Measurements from ENCODE around the gene PASK.

Gene PASK

DNA sequence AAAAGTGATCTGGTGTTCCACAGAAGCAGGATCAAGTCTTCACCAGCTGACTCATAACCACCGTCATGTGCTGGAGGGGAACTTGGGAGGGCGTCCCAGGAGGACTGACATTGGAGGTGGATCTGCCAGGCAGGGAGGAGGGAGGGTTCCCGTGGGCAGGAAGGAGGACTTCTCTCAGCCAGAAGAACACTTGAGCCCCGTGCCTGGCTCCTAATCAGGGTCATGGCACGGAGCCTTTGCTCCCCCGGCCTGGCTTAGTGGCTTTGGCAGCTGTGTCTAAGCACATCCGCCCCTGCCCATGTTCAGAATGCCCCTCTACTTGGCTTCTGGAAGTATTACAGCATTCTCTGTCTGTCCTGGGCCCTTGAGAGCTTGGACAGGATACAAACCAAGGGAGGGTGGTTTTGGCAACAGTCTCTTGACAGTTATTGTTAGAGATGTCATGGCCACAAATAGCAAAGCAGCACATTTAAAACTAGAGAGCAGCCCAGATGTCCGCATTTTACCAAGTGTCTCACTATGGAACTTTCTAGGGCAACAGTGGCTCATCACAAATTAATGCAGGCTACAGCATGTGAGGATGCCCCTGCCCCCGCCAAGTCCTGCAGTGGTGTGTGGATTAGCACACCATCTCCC is 12.5 kb upstream of the PASK start:
- Mint-ChIP-seq H3K9me3 (no peaks in the 10 kb centered on the region), H3K36me3 (ENCODE audit: low read depth) (peaks cover 31% of the 10 kb centered on the region), H3K27ac (no peak overlapping the region), H3K4me1 (ENCODE audit: low read depth) (no peaks in the 10 kb centered on the region), H3K4me3 (no peak overlapping the region), H3K27me3 (ENCODE audit: low read depth) (no peaks in the 10 kb centered on the region)
- DNase-seq (ENCODE audit: low spot score) = no peak

DNA sequence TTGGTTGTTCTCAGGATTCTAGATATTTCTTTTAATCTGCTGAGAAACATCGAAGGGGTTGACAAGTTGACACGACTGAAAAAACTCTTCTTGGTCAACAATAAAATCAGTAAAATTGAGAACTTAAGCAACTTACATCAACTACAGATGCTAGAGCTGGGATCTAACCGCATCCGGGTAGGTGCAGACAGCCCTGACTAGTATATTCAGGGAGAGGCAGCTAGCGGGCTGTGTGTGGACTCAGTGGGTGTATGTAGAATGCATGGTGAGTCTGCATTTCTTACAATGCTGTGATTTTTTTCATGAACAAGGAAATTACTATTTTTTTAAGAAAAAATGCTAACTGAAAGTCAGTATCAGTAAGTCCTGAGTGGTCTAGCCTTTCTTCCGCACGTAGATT is 11.0 kb upstream of the PASK start:
- Mint-ChIP-seq H3K27me3 (ENCODE audit: low read depth) (no peaks in the 10 kb centered on the region), H3K27ac (no peak overlapping the region), H3K9me3 (no peaks in the 10 kb centered on the region), H3K4me1 (ENCODE audit: low read depth) (no peaks in the 10 kb centered on the region), H3K4me3 (no peak overlapping the region), H3K36me3 (ENCODE audit: low read depth) (peaks cover 29% of the 10 kb centered on the region)
- no peak for DNase-seq (ENCODE audit: low spot score)

DNA sequence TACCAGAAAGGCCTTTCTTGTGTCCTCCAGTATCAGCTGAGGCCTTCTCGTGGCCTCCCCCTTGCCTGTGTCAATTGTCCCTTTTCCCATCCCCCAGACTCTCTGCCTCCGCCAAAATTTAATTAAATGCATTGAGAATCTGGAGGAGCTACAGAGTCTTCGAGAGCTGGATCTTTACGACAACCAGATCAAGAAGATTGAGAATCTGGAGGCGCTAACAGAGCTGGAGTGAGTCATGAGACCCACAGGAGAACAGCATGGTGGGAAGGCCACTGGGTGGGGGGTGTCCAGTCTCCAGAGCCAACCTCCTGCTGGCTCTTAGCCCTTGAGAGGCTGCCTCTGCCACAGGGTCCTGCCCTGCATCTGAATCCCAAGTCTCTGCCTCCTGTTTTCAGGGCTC is 9.8 kb upstream of the PASK start:
- H3K9me3 Mint-ChIP-seq = no peaks in the 10 kb centered on the region
- no peaks in the 10 kb centered on the region for H3K27me3 Mint-ChIP-seq (ENCODE audit: low read depth)
- no peak for DNase-seq (ENCODE audit: low spot score)
- H3K36me3 Mint-ChIP-seq (ENCODE audit: low read depth) = peaks cover 30% of the 10 kb centered on the region
- no peak overlapping the region for H3K27ac Mint-ChIP-seq
- H3K4me1 Mint-ChIP-seq (ENCODE audit: low read depth) = peaks cover 4% of the 10 kb centered on the region
- no peak overlapping the region for H3K4me3 Mint-ChIP-seq

DNA sequence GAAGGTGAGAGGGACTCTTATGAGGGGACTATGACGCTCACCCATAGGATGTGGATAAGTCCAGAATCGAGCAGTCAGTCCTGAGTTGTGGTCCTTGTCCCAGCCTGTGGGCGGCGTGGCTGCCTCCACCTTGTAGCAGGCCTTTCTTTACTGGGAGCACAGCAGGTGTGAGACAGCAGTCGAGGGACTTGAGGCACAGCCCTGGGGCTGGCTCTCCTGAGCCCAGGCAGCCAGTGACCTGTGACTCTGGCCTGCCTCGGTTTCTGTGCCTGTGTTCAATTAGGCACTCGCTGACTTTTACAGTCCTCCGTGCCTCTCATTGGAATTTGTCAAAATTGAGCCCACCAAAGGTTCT is 9.3 kb upstream of the PASK start:
- H3K9me3 Mint-ChIP-seq = no peaks in the 10 kb centered on the region
- no peak overlapping the region for H3K27ac Mint-ChIP-seq
- no peak for DNase-seq (ENCODE audit: low spot score)
- no peak overlapping the region for H3K4me3 Mint-ChIP-seq
- peaks cover 5% of the 10 kb centered on the region for H3K4me1 Mint-ChIP-seq (ENCODE audit: low read depth)
- peaks cover 30% of the 10 kb centered on the region for H3K36me3 Mint-ChIP-seq (ENCODE audit: low read depth)
- no peaks in the 10 kb centered on the region for H3K27me3 Mint-ChIP-seq (ENCODE audit: low read depth)

DNA sequence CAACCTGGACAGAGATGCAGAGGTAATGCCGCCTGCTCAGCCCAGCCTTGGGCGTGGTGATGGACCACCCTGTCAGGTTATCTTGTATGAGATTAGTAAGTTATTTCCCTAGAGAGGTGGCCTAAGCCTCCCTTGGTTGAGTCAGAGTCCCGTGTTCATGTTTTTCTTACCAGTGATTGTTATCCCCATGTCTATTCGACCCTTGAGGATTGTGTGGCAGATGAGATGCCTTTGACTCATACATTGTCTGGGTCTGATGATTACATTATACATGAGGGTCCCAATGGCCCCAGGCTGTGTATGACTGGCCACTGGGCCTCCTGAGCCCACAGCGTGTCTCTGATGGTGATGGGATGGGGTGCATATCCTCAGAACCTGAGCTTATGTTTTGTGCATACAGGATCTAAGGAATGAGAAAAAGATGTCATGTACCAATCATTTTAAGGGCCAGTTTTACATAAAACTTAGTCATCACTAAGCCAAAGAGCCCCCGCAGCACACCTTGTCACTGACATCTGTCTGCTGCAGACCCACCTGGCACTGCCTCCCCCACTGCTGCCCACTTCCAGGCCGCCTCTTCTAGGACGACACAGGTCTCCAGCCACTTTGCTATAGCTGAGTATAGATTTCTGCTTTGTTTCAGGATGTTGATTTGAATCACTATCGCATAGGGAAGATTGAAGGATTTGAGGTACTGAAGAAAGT is 8.7 kb upstream of the PASK start:
- H3K4me1 Mint-ChIP-seq (ENCODE audit: low read depth) = peaks cover 10% of the 10 kb centered on the region
- DNase-seq (ENCODE audit: low spot score) = no peak
- no peak overlapping the region for H3K27ac Mint-ChIP-seq
- H3K27me3 Mint-ChIP-seq (ENCODE audit: low read depth) = no peaks in the 10 kb centered on the region
- no peaks in the 10 kb centered on the region for H3K9me3 Mint-ChIP-seq
- no peak overlapping the region for H3K4me3 Mint-ChIP-seq
- H3K36me3 Mint-ChIP-seq (ENCODE audit: low read depth) = peaks cover 33% of the 10 kb centered on the region

DNA sequence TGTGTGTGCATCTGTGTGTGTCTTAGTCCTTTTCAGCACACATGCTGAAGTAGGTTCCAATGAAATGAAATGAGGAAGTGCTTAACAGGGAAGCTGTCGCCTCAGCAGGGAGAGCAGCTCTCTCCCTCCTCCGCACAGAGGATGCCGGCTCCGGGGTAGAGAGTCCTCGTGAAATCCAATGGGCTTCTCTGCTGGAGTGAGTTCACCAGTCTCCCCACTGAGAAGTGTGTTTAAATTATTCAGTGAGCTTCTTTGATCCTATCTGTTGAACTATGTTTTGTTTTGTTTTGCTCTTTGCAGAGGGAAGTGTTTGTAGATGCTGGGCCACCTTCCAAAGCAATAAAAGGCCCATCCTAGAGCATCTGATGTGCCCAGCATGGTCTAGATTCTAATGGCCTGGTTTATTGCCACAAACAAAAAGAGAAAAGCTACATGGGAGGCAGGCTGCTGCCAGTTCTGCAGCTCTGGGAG is 7.7 kb upstream of the PASK start:
- Mint-ChIP-seq H3K27ac (no peak overlapping the region), H3K36me3 (ENCODE audit: low read depth) (peaks cover 31% of the 10 kb centered on the region)

DNA sequence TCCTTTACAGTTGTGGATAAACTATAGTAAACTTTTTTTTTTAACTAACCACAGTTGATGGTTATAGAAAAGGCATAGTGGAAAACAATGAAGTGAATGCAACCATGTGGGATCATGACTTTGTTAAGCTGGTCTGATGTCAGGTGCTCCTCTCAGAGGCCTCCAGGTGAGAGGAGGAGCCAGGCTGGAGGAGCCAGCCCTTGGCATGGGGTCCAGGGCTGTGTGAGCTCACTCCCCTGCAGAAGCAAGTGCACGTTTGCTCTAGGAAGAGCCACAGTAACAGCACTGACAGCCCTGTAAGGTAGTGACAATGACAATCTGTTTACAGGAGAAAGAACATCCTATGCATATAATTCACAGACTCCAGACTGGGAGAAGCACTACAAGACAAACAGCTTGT is 6.7 kb upstream of the PASK start:
- H3K27me3 Mint-ChIP-seq (ENCODE audit: low read depth) = no peaks in the 10 kb centered on the region
- H3K9me3 Mint-ChIP-seq = no peaks in the 10 kb centered on the region
- peaks cover 28% of the 10 kb centered on the region for H3K36me3 Mint-ChIP-seq (ENCODE audit: low read depth)
- H3K27ac Mint-ChIP-seq = no peak overlapping the region
- peaks cover 26% of the 10 kb centered on the region for H3K4me1 Mint-ChIP-seq (ENCODE audit: low read depth)
- DNase-seq (ENCODE audit: low spot score) = no peak
- H3K4me3 Mint-ChIP-seq = no peak overlapping the region

More for the DNA sequence above, 7.7 kb upstream of the PASK start:
- no peaks in the 10 kb centered on the region for H3K27me3 Mint-ChIP-seq (ENCODE audit: low read depth)
- no peak for DNase-seq (ENCODE audit: low spot score)
- H3K9me3 Mint-ChIP-seq = no peaks in the 10 kb centered on the region
- peaks cover 15% of the 10 kb centered on the region for H3K4me1 Mint-ChIP-seq (ENCODE audit: low read depth)
- no peak overlapping the region for H3K4me3 Mint-ChIP-seq

DNA sequence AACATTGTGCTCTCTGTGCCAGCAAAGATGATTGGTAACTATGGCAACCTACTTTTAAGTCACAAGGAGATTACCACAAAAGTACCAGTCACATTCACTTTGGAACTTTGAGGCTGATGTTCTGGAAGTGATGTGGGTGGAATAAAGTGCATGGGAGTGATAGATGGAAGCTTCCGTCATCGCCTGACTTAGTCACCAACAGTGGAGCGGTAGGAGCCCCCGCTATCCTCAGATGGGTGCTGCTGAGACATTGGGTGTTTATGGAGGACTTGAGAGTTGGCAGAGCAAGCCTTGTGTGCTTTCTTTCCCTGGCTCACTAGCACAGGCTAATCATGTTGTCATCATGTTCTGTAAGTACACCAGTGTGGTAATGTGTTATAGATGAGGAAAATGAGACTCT is 5.6 kb upstream of the PASK start:
- peaks cover 26% of the 10 kb centered on the region for H3K36me3 Mint-ChIP-seq (ENCODE audit: low read depth)
- no peak overlapping the region for H3K27ac Mint-ChIP-seq
- H3K27me3 Mint-ChIP-seq (ENCODE audit: low read depth) = no peaks in the 10 kb centered on the region
- no peak overlapping the region for H3K4me3 Mint-ChIP-seq
- H3K4me1 Mint-ChIP-seq (ENCODE audit: low read depth) = peaks cover 27% of the 10 kb centered on the region
- peak; percentile 29 for DNase-seq (ENCODE audit: low spot score)
- H3K9me3 Mint-ChIP-seq = no peaks in the 10 kb centered on the region

DNA sequence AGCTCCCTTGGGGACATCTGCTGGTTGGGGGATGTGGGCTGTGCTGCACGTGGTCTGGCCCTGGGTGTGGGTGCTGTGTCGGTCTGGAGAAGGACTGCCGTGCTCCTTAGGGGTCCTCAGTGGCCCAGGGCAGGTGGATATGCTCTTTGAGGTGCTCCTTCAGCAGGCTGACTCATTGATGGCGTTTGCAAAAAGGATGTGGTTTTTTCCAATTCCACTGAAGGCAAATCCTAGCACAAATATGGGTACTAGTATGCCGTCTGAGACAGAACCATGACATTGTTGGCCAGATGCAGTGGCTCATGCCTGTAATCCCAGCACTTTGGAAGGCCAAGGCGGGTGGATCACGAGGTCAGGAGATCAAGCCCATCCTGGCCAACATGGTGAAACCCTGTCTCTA is 4.3 kb upstream of the PASK start:
- Mint-ChIP-seq H3K27me3 (ENCODE audit: low read depth) (no peaks in the 10 kb centered on the region), H3K27ac (no peak overlapping the region), H3K4me3 (no peak overlapping the region), H3K36me3 (ENCODE audit: low read depth) (peaks cover 21% of the 10 kb centered on the region), H3K9me3 (no peaks in the 10 kb centered on the region), H3K4me1 (ENCODE audit: low read depth) (peaks cover 27% of the 10 kb centered on the region)
- DNase-seq (ENCODE audit: low spot score) = no peak

DNA sequence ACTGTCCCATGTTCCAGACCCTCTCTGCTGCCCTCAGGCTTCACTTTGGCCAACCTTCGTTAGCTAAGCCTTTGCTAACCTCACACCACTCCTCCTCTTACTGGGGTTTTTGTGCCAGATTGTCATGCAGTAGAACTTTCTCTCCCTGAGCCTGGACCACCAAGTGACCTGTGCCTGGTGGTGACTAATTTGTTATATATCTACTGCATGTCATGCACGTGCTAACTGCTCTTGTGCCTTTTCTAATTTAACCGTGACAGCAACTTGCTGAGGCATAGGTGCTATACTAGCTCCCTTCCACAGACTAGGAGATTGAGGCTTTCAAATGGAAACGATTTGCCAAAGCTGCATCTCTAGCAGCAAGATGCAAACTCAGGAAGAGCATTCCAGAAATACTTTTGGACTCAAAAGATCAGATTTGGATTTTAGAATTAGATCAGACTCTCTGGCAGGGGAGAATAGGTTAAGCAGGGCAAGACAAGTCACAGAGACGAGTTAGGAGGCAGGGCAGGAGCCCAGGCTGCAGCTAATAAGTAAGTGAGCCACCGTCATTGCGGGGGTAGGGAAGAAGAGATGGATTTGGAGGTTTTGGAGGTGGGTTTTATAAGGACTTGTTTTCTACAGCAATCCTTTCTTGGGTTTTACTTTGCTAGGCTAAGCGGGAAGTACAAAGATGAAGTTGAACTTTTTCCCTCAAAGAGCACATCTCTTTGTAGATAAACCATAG is 2.8 kb upstream of the PASK start:
- H3K27ac Mint-ChIP-seq = no peak overlapping the region
- peaks cover 14% of the 10 kb centered on the region for H3K36me3 Mint-ChIP-seq (ENCODE audit: low read depth)
- H3K27me3 Mint-ChIP-seq (ENCODE audit: low read depth) = no peaks in the 10 kb centered on the region
- no peaks in the 10 kb centered on the region for H3K9me3 Mint-ChIP-seq
- no peak for DNase-seq (ENCODE audit: low spot score)
- H3K4me3 Mint-ChIP-seq = peak overlapping the region; percentile 91
- H3K4me1 Mint-ChIP-seq (ENCODE audit: low read depth) = peaks cover 37% of the 10 kb centered on the region

DNA sequence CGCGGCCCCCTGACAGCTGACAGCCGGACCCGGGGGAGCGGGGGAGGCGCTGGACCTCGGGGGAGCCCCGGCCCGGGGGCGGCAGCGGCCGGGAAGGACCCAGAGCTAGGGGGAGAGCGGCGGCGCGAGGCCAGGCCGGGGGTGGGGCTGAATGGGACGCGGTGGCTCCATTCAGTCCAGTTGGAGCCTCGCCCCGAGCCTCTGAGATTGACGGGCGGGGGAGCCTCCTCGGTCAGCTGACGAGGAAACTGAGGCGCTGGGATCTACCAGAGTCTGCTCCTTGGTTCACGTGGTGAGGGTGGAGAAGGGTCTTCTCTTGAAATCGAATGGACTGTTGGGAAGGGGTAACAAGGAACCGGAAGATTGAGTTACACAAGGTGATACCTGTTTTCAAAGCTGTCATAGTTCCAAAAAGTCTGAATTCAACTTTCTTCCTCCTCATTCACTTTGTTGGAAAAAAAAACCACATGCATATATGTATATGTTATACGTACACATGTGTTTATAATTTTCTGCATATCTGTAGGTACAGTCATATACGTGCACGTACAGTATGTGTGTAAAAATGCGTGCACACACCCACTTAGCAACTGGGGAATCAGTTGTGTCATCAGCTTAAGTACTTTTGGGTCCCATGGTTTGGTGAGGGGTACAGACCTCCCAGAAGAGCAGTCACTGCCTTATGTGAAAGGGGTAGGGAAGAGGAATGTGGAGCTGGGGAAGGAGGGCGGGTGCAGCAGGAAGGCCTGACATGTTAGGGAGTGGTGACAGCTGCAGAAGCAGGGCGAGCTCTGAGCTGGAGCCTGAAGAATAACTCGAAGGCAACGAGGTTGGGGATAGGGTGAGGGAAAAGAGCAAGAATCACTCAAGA is 1.6 kb upstream of the PASK start:
- peaks cover 10% of the 10 kb centered on the region for H3K36me3 Mint-ChIP-seq (ENCODE audit: low read depth)
- no peak for DNase-seq (ENCODE audit: low spot score)
- H3K9me3 Mint-ChIP-seq = no peaks in the 10 kb centered on the region
- peaks cover 45% of the 10 kb centered on the region for H3K4me1 Mint-ChIP-seq (ENCODE audit: low read depth)
- H3K27ac Mint-ChIP-seq = peak overlapping the region; percentile 76
- peak overlapping the region; percentile 91 for H3K4me3 Mint-ChIP-seq
- no peaks in the 10 kb centered on the region for H3K27me3 Mint-ChIP-seq (ENCODE audit: low read depth)

DNA sequence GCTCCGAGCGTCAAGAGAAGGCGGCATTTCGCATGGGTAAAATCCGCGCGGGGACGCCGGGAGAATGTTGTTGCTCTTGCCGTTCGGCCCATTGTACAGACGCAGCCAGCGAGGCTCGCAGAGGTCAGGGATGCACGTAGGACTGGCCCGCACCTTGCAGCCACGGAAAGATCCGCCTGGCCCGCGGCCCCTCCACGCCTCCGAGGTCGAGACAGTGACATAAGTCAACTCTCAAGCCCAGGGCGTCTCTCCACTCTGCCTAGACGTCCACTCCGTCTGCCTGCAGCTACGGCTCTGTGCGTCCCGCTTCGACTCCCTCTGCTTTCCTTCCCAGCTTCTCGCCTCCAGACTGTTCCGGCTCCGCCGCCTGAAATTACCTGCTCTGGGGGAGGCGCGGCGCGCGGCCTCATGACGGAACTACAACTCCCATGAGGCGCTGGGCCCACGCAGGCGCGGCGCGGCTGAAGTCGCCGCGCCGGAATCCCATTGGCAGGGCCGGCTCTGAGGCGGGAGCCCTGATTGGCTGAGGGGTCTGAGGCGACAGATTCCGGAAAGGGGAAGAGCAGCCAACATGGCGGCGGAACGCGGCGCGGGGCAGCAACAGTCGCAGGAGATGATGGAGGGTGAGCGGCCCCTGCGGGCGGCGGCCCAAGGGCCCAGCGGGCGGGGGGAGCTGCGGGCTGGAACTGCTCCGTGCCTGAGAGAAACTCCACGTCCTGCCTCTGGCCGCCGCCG is 820 bp upstream of the PASK start, which contains the start of gene PPP1R7:
TSS of gene PPP1R7 (plus strand) at position 543 of the 735 bp plus-strand sequence. CDS start at position 572, 29 bp downstream.
- DNase-seq (ENCODE audit: low spot score) = peak; percentile 92
- Mint-ChIP-seq H3K4me1 (ENCODE audit: low read depth) (peaks cover 45% of the 10 kb centered on the region), H3K27me3 (ENCODE audit: low read depth) (no peaks in the 10 kb centered on the region), H3K36me3 (ENCODE audit: low read depth) (peaks cover 10% of the 10 kb centered on the region), H3K4me3 (peak within 1 kb of the TSS; percentile 91), H3K27ac (peak within 1 kb of the TSS; percentile 93), H3K9me3 (no peaks in the 10 kb centered on the region)

DNA sequence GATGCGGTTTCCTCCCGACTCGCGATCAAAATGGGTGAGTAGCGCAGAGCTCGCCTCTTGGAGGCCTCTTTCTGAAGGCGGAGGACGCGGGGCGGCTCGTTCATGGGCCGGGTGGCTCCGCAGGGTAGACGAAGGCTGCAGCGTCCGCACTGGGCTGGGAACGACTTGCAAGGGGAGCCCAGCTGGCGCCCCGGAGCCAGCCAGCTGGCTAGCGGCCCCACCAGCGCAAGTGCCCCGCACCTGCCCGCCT is 328 bp upstream of the PASK start:
- Mint-ChIP-seq H3K27ac (peak overlapping the region; percentile 84), H3K36me3 (ENCODE audit: low read depth) (peaks cover 7% of the 10 kb centered on the region), H3K4me3 (peak overlapping the region; percentile 90), H3K9me3 (no peaks in the 10 kb centered on the region), H3K27me3 (ENCODE audit: low read depth) (no peaks in the 10 kb centered on the region), H3K4me1 (ENCODE audit: low read depth) (peaks cover 41% of the 10 kb centered on the region)
- DNase-seq (ENCODE audit: low spot score) = no peak

Measured in T-helper 2 cell treated with Interferon-gamma antibody and Interleukin-4, amounts not matched to agents 5 μg/mL and 100 μg/mL, for 36 hours (primary cell).